Measurements from ENCODE around the gene ZNF740. TPM values are rescaled to one million over a fixed set of nuclear protein-coding genes. Genes with fewer than 3 reads are reported as not detected.

ZNF740 gene
- total and polyA plus RNA-seq, 8 donors = 4.0 to 37.5 (median 4.5) TPM

DNA sequence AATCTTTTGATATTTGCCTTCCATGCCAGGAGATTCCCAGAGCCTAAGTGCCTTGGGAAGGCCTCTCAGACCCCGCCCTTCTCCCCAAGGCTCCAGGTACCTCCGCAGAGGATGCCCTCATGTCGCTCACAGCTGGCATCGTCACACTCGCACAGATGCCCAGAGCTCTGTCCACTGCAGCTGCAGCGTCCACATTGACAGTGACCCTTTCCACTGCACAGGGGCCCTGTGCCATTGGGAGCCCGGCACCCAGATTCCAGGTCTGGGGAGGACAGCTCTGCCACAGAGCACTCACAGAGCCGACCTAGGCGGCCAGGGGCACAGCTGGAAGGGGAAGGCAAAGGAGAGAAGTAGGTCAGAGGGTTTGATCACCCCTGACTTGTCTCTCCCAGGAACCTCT lies 12.5 kb downstream of the ZNF740 start:
- Histone ChIP-seq H3K36me3 (peaks cover 3 to 35% (median 22%) of the 10 kb centered on the region in 4 donors), H3K9me3 (no peaks in the 10 kb centered on the region), H3K4me3 (no peak overlapping the region), H3K4me1 (peaks cover 4 to 24% (median 16%) of the 10 kb centered on the region in 4 donors), H3K27ac (no peak overlapping the region), H3K27me3 (no peaks in the 10 kb centered on the region)
- intact Hi-C loops (cut with DNase I; ENCODE audit: low total_unique reads) = no loop called here
- WGBS, 5 donors = 82 to 91% (median 84%) methylated on average over 9 of the region's 9 CpGs
- TF ChIP-seq POLR2A (IDR thresholded peaks at IDR 0.05) = no peak
- TF ChIP-seq EP300 (IDR thresholded peaks at IDR 0.05) = no peak
- TF ChIP-seq POLR2AphosphoS5 (IDR thresholded peaks at IDR 0.05) = no peak
- TF ChIP-seq, protein P1, sequence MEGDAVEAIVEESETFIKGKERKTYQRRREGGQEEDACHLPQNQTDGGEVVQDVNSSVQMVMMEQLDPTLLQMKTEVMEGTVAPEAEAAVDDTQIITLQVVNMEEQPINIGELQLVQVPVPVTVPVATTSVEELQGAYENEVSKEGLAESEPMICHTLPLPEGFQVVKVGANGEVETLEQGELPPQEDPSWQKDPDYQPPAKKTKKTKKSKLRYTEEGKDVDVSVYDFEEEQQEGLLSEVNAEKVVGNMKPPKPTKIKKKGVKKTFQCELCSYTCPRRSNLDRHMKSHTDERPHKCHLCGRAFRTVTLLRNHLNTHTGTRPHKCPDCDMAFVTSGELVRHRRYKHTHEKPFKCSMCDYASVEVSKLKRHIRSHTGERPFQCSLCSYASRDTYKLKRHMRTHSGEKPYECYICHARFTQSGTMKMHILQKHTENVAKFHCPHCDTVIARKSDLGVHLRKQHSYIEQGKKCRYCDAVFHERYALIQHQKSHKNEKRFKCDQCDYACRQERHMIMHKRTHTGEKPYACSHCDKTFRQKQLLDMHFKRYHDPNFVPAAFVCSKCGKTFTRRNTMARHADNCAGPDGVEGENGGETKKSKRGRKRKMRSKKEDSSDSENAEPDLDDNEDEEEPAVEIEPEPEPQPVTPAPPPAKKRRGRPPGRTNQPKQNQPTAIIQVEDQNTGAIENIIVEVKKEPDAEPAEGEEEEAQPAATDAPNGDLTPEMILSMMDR (IDR thresholded peaks at IDR 0.05) = no peak
- no peak for DNase-seq

DNA sequence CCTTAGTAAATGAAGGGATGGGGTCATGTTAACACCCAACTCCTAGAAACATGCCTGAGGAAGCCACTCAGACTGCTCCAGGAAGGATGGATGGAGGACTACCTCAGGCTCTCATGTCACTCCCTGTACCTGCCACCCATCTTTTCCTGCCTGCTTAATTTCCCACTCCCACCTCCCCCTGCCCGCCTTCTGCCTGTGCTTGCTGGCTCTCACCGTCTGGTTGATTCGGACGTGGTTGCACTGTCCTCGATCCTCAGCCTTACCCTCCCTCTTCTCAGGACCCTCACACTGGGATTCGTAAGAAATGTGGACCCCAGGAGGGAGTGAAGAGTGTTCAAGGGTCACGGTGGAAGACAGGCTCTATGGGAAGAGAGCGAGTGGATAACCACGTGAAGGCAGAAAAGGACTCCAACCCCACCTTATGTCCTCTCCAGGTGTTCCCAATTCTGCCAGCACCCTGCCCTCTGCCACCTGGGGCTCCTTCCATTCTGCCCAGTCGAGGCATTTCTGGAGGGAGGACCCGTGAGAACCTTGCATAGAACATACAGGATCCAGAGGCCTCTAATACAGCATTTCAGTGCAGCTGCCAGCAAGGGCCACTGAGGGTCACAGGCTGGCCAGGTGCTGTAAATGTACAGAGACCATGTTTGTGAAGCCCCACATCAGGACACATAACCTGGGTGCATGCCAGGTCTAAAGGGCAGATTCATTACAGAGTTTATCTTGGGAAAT lies 13.6 kb downstream of the ZNF740 start:
- Histone ChIP-seq H3K4me3 (no peak overlapping the region), H3K9me3 (no peaks in the 10 kb centered on the region), H3K36me3 (peaks cover 0 to 24% (median 13%) of the 10 kb centered on the region in 4 donors), H3K27ac (no peak overlapping the region), H3K4me1 (peaks cover 4 to 29% (median 19%) of the 10 kb centered on the region in 4 donors), H3K27me3 (no peaks in the 10 kb centered on the region)
- DNase-seq = no peak
- intact Hi-C loops (cut with DNase I; ENCODE audit: low total_unique reads) = no loop called here
- WGBS, 5 donors = 66 to 74% (median 72%) methylated on average over 11 of the region's 11 CpGs
- TF ChIP-seq EP300 (IDR thresholded peaks at IDR 0.05) = no peak
- no peak for TF ChIP-seq POLR2A (IDR thresholded peaks at IDR 0.05)

DNA sequence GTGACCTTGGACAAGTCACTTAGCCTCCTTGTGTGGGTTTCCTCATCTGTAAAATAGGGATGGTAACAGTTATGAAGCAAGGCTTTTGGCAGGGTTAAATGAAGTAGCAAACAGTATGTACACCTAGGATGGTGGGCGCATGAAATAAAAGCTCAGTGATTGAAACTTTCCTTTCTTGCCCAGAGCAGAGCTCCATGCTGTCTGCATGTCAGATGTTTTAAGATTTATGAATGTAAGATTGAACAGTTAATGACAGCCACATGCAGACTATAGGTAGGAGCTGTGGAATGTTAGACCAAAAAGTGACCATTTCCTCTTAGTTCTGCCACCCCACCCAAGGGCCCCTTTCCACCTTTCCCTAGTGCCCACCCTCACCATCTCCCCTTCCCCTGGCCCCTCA lies 14.5 kb downstream of the ZNF740 start:
- no peak for TF ChIP-seq EP300 (IDR thresholded peaks at IDR 0.05)
- no peak for TF ChIP-seq POLR2A (IDR thresholded peaks at IDR 0.05)
- TF ChIP-seq, protein P1 (IDR thresholded peaks at IDR 0.05) = no peak
- no peak for TF ChIP-seq POLR2AphosphoS5 (IDR thresholded peaks at IDR 0.05)
- H3K4me1 ChIP-seq = peaks cover 4 to 22% (median 16%) of the 10 kb centered on the region in 4 donors
- H3K9me3 ChIP-seq = no peaks in the 10 kb centered on the region
- no peak for DNase-seq
- intact Hi-C loops (cut with DNase I; ENCODE audit: low total_unique reads) = loop anchor here (5.0 kb wide), 2 partner anchors 38 to 128 kb away; no protein-coding TSS in a partner anchor
- WGBS, 5 donors = 82 to 100% (median 91%) methylated on average over 1 of the region's 1 CpG
- H3K36me3 ChIP-seq = peaks cover 0 to 20% (median 13%) of the 10 kb centered on the region in 4 donors
- no peak overlapping the region for H3K27ac ChIP-seq
- no peaks in the 10 kb centered on the region for H3K27me3 ChIP-seq
- no peak overlapping the region for H3K4me3 ChIP-seq

DNA sequence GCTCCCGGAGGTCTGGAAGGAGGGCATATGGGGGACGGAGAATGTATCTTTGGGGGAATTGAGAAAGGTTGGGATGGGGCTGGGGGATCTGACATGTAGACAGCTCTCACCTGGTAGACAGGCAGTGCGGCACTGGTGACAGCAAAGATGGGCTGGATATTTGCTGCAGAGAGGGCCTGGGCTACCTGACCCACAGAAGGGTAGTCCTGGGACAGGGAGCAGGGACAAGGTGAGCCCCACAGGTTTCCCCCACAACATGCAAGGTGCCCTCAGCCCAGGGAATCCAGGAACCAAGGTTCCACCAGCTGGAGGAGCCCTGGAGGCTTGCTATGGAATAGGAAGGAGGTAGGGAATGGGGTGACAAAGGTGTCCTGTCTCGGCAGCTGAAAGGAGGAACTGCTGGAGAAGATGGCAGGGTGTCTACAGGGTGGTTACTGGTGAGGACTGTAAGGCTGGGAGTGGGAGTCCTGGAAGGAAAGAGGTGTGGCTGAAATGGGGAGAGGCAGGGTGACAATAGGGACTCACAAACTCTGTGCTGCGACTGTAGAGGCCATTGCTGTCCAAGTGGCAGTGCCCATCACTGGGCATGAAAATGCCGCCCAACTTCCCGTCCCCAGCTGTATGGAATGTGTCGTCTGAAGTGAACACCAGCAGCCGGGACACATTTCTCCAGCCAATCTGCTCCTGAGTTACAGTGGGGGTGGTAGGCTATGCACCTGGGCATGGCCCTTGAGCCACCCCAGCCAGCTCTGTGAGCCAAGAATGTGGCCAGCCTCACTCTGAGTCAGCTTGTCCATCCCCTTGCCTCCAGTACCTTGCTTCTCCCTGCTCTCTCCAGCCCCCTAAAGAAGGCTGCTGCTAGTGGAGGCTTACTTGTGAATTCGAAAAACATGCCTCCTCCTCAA lies 15.2 kb downstream of the ZNF740 start:
- no peak for TF ChIP-seq EP300 (IDR thresholded peaks at IDR 0.05)
- TF ChIP-seq, protein P1 (IDR thresholded peaks at IDR 0.05) = no peak
- no peak for TF ChIP-seq POLR2AphosphoS5 (IDR thresholded peaks at IDR 0.05)
- TF ChIP-seq POLR2A (IDR thresholded peaks at IDR 0.05) = no peak
- Histone ChIP-seq H3K4me1 (peaks cover 0 to 17% (median 13%) of the 10 kb centered on the region in 4 donors), H3K27ac (no peak overlapping the region), H3K4me3 (no peak overlapping the region), H3K9me3 (no peaks in the 10 kb centered on the region), H3K36me3 (peaks cover 0 to 19% (median 13%) of the 10 kb centered on the region in 4 donors), H3K27me3 (no peaks in the 10 kb centered on the region)
- no peak for DNase-seq
- intact Hi-C loops (cut with DNase I; ENCODE audit: low total_unique reads) = loop anchor here (5.0 kb wide), 2 partner anchors 38 to 128 kb away; no protein-coding TSS in a partner anchor
- WGBS, 5 donors = 80 to 85% (median 82%) methylated on average over 10 of the region's 10 CpGs
